Middle frontal gyrus (tissue), 1 donor: Measurements from ENCODE around the gene SLC39A7.

Experiments used
- DNase-seq: peaks from one replicate; pipeline ENCODE4 v3.0.0-alpha.2; 2015; ENCODE audit warnings: low spot score; ENCODE audit errors: extremely low spot score

The SLC39A7 gene

DNA sequence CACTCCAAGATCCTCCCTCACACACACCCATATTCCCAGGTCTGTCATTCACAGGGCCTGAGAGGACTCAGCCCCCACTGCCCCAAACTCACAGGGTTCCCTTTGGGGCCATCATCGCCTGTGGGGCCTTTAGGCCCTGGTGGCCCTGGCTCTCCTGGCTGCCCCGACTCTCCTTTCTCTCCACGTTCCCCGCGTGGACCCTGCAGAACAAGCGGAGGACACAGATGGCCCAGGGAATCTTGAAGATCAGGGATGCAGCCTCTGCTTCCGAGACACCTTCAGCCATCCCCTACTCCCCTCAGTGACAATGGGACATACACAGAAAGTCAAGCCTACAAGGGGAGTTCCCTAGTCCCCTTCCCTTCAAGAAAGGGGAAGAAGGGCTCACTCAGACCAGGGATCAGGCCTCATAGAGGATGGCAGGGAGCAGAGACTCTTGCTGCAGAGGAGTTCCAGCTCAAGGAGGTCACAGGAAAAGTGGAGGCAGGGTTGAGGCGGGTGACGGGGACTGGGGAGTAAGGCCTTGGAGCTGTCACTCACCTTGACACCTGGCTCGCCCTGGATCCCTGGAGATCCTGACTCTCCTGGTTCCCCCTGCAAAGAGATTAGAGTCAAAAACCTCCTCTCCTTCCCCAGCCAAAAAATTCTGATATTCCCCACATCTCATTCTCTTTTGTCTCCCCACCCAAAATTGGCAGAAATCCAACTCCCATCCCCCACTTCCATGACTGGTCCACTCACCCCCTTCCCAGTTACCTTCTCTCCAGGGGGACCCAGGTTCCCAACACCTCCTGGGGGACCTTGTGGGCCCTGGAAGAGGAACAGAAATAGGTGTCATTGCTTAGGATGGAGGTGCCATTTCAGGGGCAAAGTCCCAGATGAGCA is 31.1 kb upstream of the SLC39A7 start:
- DNase-seq, result no peak

GRCh38 chr6:33170176-33171015 is 30.3 kb upstream of the SLC39A7 start:
- no peak for DNase-seq

GRCh38 chr6:33171016-33171879 is 29.4 kb upstream of the SLC39A7 start:
- no peak for DNase-seq

GRCh38 chr6:33171880-33172687 is 28.6 kb upstream of the SLC39A7 start:
- no peak for DNase-seq

DNA sequence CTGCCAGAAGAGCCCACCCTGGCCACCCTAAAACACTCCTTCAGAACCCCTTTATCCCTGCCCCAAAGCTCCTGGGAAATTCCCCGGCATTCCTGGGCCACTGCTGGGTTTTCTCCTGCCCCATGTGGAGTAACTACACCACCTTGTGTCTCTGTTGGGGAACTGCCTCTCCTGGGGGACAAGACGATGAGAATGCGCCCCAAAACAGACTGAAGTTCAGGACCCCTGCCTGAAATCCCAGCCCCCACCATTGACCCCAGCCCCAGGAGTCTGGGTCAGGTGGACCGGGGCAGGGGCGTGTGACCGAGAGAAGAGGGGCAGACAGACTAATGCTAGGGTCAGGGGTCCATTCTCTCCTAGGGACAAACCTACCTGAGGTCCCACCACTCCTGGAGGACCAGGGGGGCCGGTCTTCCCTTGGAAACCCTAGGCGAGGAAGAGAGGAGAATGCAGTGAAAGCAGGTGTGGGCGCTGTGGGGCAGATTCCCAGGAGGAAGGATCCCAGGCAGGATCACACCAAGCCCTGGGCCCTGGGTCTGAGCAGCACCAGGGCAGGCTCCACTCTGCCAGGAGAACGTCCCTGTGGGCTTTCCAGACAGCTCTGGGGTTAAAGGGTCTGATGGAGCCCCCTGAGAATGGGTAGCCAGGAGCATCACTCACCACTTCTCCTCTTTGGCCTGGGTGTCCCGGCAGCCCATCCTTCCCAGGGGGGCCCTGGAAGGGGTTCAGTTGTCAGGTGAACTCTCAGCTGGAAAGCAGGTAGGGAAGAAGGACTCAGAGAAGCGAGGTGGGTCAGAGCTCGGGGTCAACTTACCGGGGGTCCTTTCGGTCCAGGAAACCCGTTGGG is 27.8 kb upstream of the SLC39A7 start:
- DNase-seq, result no peak

DNA sequence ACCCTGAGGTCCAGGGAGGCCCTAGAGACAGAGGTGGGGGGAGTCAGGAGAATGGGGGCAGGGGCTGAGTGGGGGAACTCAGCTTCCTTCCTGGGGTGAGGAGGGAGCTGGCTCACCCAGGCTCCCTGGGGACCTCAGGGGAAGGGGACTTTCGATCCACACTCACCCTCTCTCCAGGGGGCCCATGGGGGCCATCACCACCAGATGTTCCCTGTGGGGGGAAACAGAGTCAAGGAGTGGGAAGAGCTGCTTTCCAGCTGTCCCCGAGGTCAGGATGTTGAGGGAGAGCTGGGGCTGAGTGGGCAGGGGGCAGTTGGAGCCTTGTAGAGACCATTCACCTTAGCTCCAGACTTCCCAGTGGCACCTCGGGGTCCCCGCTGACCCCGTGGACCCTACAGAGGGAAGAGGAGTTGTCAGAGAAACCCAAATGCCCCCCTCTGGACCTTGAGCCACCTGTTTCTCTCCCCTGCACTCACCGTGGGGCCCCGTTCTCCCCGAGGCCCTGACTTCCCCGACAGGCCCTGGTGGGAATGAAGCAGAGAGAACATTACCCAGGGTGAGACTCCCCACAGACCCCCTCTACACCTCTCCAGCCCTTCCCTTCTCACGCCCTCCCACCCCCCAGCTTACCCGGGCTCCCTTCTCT is 27.0 kb upstream of the SLC39A7 start:
- DNase-seq, result no peak

- DNase-seq, result no peak
Measured at GRCh38 chr6:33174784-33175183, 25.9 kb upstream of the SLC39A7 start.

GRCh38 chr6:33175436-33176069 is 25.1 kb upstream of the SLC39A7 start:
- no peak for DNase-seq

DNA sequence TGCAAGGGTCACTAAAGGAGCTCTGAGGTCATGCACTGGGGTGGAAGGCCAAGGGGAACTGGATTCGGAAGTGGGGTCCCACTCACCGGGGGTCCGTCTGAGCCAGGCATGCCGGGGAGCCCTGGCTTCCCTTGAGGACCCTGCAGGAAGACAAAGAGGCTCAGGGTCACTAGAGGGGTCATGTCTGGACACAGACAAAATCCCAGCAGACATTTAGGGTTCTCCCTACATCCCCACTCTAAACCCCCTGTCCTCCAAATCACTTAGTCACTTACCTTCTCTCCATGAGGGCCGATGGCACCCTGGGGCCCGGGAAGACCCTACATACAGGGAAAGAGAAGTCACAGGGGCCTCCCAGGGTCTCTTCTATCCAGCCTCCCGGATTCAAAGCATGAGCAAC is 23.8 kb upstream of the SLC39A7 start:
- no peak for DNase-seq

DNA sequence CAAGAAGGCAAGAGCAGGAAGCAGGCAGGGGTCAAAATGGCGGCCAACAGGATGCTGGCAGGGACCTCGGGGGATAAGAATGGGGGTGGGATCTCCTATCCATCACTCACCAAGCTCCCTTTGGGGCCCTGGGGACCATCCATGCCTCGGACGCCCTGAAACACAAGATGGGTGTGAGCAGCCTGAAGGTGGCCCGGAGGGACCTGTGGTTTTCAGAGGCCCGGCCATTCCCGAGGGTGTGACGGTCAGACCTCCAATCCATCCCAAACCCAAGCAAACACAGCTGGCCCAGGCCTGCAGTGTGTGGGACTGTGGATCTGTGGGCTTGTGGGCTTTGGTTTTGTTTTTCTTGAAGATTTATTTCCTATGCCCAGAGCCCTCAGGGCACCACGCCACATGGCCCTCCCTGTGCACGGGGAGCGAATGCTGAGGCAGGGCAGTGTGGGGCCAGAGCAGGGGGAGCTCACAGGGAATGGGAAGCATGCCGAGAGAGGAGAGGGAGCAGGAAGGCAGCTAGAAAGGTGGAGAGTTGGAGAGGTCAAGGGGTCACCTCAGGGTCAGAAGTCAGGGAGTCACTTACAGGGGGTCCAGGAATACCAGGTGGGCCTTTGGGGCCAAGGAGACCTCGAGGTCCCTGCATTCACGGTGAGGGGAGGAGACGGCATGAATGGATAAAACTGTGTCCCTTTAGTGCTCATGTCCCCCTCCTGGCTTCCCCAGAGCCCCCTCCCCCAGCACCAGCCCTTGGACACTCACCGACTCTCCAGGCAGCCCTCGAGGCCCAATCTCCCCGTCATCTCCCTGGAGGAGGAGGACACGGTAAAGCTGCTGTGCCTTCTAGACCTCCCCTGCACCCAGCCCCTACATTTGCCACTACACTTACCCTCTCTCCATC is 22.9 kb upstream of the SLC39A7 start:
- DNase-seq, result no peak

GRCh38 chr6:33178755-33179475 is 21.8 kb upstream of the SLC39A7 start:
- DNase-seq, result no peak

- DNase-seq, result no peak
Measured at GRCh38 chr6:33181141-33181540, 19.5 kb upstream of the SLC39A7 start.

GRCh38 chr6:33183071-33183683 is 17.5 kb upstream of the SLC39A7 start:
- no peak for DNase-seq

DNA sequence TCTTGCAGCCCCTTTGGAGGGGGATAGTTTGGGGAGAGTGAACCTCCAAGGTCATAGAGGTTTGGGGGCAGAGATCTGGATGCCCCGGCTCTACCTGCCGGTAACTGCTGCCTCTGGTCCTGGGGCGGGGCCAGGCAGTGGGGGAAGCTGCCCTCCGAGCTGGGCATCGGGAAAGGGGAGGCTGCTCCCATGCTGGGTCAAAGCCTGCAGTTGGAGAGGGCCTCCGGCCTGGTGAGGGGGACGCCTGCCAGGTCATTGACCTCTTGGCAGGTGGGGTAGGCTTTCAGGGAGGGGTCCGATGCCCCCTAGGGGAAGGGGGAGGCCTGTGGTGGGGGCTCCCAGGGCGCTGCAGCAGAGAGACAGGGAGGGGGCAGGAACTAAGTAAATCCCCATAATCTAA is 15.5 kb upstream of the SLC39A7 start:
- no peak for DNase-seq

- DNase-seq, result no peak
Measured at GRCh38 chr6:33185654-33186187, 14.9 kb upstream of the SLC39A7 start.

DNA sequence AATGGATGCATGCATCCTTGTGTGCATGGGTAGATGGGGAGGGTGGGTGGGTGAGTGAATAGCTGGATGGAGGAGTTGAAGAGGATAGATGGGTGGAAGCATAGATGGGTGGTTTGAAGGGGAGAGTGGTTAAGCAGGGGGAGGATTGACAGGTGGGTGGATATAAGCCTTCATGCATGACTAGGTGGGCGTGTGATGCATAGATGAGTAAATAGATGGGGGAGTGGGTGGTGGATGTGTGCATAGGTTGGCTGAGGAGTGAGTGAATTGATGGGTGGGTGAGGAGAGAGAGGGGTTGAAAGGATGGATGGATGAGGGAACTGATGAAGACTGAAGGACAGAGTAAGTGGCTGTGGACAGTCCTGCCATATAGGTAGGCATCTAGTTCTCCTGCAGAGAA is 12.9 kb upstream of the SLC39A7 start:
- DNase-seq, result no peak
